ENCODE data around the gene SUMO2. TPM values are rescaled to one million over a fixed set of nuclear protein-coding genes. Genes with fewer than 3 reads are reported as not detected.

Gene SUMO2
- total and polyA plus RNA-seq, 2 of the 8 experiments (the other 6 are each of a cell fraction or from before 2014, with no cell fraction given), result 184 to 779 TPM

DNA sequence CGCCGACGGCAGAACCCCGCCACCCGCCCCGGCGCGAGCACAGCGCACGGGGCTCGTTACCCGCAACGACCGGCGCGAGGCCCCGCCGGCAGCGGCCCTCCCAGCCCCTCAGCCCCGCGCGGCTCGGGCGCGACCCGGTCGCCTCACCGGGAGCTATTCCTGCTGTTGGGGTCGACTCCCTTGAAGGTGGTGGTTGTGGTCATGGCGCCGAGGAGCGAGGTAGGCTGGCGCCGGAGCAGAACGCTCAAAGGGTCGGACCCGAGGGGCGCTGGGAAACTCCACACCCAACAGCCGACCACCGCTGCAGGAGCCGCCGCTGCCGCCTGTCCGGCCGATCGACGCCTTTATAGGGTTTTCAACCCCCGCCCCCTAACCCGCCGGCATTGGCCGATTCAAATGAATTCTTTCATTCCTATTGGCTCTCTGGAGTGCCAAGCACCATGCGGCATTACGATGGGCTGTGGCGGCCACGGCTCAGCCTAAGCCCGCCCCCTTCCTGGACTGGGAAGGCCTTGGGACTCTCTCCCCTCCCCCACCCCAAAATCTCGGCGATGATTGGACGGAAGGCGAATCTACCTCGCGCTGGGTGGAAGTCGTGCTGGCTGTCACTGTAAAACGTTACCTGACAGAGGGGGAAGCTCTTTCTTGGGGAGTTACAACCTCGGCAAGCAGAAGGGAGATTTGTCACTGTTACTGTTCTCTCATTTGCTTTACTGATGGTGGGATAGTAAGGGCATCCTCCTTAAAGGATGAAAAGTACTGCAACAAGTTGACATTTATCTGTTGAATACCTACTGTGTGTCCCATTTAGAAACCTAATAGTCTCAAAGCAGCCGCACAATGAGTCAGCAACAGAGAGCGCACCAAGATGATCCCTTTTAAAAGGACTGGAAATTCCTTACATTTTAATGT, 28.3 kb downstream of the SUMO2 start, which contains the start of gene JPT1 (continued):
- TF ChIP-seq MAFK (IDR thresholded peaks at IDR 0.05; ENCODE audit: low read depth, low read length) (0 out of 2 replicates have a peak, but pooled peaks have one; percentile 15), RXRA (IDR thresholded peaks at IDR 0.05; ENCODE audit: insufficient read depth, low read depth, low read length) (no peak), SAP30 (IDR thresholded peaks at IDR 0.05; ENCODE audit: insufficient read depth, insufficient replicate concordance, low read length) (no peak), TEAD4 (IDR thresholded peaks at IDR 0.05; ENCODE audit: low read depth, low read length) (no peak), KDM4A (IDR thresholded peaks at IDR 0.05; ENCODE audit: low read depth, low read length, severe bottlenecking) (no peak), EP300 (IDR thresholded peaks at IDR 0.05; ENCODE audit: borderline replicate concordance in 1 of 2, low read depth in 2 of 2, low read length in 2 of 2) (no peak), HDAC6 (IDR thresholded peaks at IDR 0.05; ENCODE audit: low read depth, low read length) (peak; percentile 32), SP1 (IDR thresholded peaks at IDR 0.05; ENCODE audit: low read depth, low read length) (peak; percentile 99), BCL11A (IDR thresholded peaks at IDR 0.05; ENCODE audit: low read depth in 2 of 2, low read length in 2 of 2) (no peak), EZH2 (IDR thresholded peaks at IDR 0.05; ENCODE audit: low read depth, low read length, severe bottlenecking) (no peak), YY1 (IDR thresholded peaks at IDR 0.05; ENCODE audit: low read depth, low read length) (no peak), GABPA (IDR thresholded peaks at IDR 0.05; ENCODE audit: borderline replicate concordance, insufficient read depth, low read length) (no peak), POLR2AphosphoS5 (IDR thresholded peaks at IDR 0.05; ENCODE audit: low read depth, low read length) (peak; percentile 99), KDM5A (IDR thresholded peaks at IDR 0.05; ENCODE audit: low read length) (no peak), CHD2 (IDR thresholded peaks at IDR 0.05; ENCODE audit: low read length) (peak; percentile 88), FOSL1 (IDR thresholded peaks at IDR 0.05; ENCODE audit: insufficient read depth, low read depth, low read length) (no peak), SIRT6 (IDR thresholded peaks at IDR 0.05; ENCODE audit: low read length) (no peak), HDAC2 (IDR thresholded peaks at IDR 0.05; ENCODE audit: borderline replicate concordance in 1 of 2, low read depth in 2 of 2, low read length in 2 of 2) (peak in 1 of 2 experiments; percentile 82; a peak in 2 of 4 replicates)

Measured in H1 (cell line).